H1 (cell line): ENCODE data around the gene MLPH. TPM values are rescaled to one million over a fixed set of nuclear protein-coding genes. Genes with fewer than 3 reads are reported as not detected.

ENCODE experiments used
- CHD2 ChIP-seq: IDR thresholded peaks from 2 replicates; pipeline ENCODE4 v1.6.1; 2012; ENCODE audit warnings: low read length, improper control_type of control experiment
- CREB1 ChIP-seq: IDR thresholded peaks from 2 replicates; pipeline ENCODE4 v1.6.1; 2012; ENCODE audit warnings: inconsistent platforms
- KDM5A ChIP-seq: fragments of 200-600 bp; IDR thresholded peaks from 2 replicates; pipeline ENCODE4 v1.7.1; 2012; ENCODE audit warnings: mild to moderate bottlenecking, low read length, inconsistent platforms, mixed read lengths
- PHF8 ChIP-seq: fragments of 200-600 bp; sonication (generic); conservative IDR thresholded peaks from 2 replicates; pipeline ENCODE4 v1.7.1; 2012; ENCODE audit warnings: low read depth, mild to moderate bottlenecking, inconsistent platforms, low read length, moderate library complexity
- SIX5 ChIP-seq: IDR thresholded peaks from 2 replicates; pipeline ENCODE4 v1.6.1; 2011; ENCODE audit warnings: mild to moderate bottlenecking, low read depth, low read length
- ZNF274 ChIP-seq: IDR thresholded peaks from 2 replicates; pipeline ENCODE4 v1.7.0; 2012; ENCODE audit warnings: low read length, borderline replicate concordance; ENCODE audit errors: extremely low read depth
- polyA plus RNA-seq, 7 experiments: library from polyadenylated mRNA; depleted of rRNA in 3 of 7; stranded (reverse) in 5 of 7; unstranded in 2 of 7; fragments of >200 nt in 5 of 7; fragments of 200-250 nt in 2 of 7; gene quantifications; 1 replicate in 5 of 7; 2 replicates in 1 of 7; 4 replicates in 1 of 7; pipeline versions ENCODE4 v1.2.1 to v1.2.3, GENCODE V29; 2011 to 2013; ENCODE audit warnings: missing spikeins in 2 of 7, mixed read lengths in 2 of 7
- total RNA-seq: library from RNA; stranded (reverse); fragmentation: NEBNext Ultra II Directional; extraction: Animal tissue kit (Norgen Biotek cat#: 25700); gene quantifications from 2 replicates; pipeline ENCODE4 v1.2.1, GENCODE V29; 2021
- TF ChIP-seq, protein P1 (sequence below), 3 experiments: IDR thresholded peaks; 1 replicate in 2 of 3; 2 replicates in 1 of 3; pipeline versions ENCODE4 v1.5.1 to v1.6.1; 2011; ENCODE audit warnings: low read length in 3 of 3, mild to moderate bottlenecking in 3 of 3, inconsistent platforms in 2 of 3, low read depth in 1 of 3, moderate library complexity in 1 of 3; ENCODE audit not compliant: insufficient read depth in 1 of 3; ENCODE audit errors: control extremely low read depth in 1 of 3

The MLPH gene
- total and polyA plus RNA-seq, 2 of the 8 experiments (the other 6 are each of a cell fraction or from before 2014, with no cell fraction given) = 12.7 to 17.0 TPM

GRCh38 chr2:237535385-237536082 lies 48.5 kb downstream of the MLPH start (continued):
- TF ChIP-seq, protein P1, sequence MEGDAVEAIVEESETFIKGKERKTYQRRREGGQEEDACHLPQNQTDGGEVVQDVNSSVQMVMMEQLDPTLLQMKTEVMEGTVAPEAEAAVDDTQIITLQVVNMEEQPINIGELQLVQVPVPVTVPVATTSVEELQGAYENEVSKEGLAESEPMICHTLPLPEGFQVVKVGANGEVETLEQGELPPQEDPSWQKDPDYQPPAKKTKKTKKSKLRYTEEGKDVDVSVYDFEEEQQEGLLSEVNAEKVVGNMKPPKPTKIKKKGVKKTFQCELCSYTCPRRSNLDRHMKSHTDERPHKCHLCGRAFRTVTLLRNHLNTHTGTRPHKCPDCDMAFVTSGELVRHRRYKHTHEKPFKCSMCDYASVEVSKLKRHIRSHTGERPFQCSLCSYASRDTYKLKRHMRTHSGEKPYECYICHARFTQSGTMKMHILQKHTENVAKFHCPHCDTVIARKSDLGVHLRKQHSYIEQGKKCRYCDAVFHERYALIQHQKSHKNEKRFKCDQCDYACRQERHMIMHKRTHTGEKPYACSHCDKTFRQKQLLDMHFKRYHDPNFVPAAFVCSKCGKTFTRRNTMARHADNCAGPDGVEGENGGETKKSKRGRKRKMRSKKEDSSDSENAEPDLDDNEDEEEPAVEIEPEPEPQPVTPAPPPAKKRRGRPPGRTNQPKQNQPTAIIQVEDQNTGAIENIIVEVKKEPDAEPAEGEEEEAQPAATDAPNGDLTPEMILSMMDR (IDR thresholded peaks at IDR 0.05; ENCODE audit: control extremely low read depth in 1 of 3, insufficient read depth in 1 of 3, low read depth in 1 of 3, low read length in 3 of 3) = no peak
- TF ChIP-seq CREB1 = no peak
- no peak for TF ChIP-seq CHD2
- TF ChIP-seq PHF8 = no peak
- no peak for TF ChIP-seq SIX5
- no peak for TF ChIP-seq ZNF274
- no peak for TF ChIP-seq KDM5A
